SU-DHL-6 (cell line): ENCODE results near the gene PHF13.
A peak's percentile ranks its signal among the peaks of the same experiment; 100 is the strongest.

Experiments
- H2AFZ ChIP-seq: fragments of 200-600 bp; sonication (generic); 2 replicates; pipeline ENCODE4 v1.6.1; 2014; ENCODE audit warnings: low read depth, mild to moderate bottlenecking, moderate library complexity, mixed read lengths, antibody characterized with exemption, low read length; ENCODE audit not compliant: severe bottlenecking
- H3F3A ChIP-seq: fragments of 200-600 bp; shearing (Covaris generic); 2 replicates; pipeline ENCODE4 v1.6.0; 2016; ENCODE audit warnings: antibody characterized with exemption, mild to moderate bottlenecking; ENCODE audit not compliant: insufficient read depth
- H3K27ac ChIP-seq: fragments of 200-600 bp; sonication (generic); 2 replicates; pipeline ENCODE4 v1.5.1; 2016; ENCODE audit warnings: low read depth, mild to moderate bottlenecking, low read length, moderate library complexity, mixed read lengths
- H3K27me3 ChIP-seq: fragments of 200-600 bp; sonication (generic), shearing (Covaris generic); 2 replicates; pipeline ENCODE4 v1.6.0; 2014; ENCODE audit warnings: mild to moderate bottlenecking, low read length
- H3K36me3 ChIP-seq: fragments of 200-600 bp; sonication (generic); 2 replicates; pipeline ENCODE4 v1.6.1; 2014; ENCODE audit warnings: mild to moderate bottlenecking, low read length, mixed read lengths
- H3K4me2 ChIP-seq: fragments of 300-600, 200-600 bp; shearing (Covaris generic), sonication (generic); 2 replicates; pipeline ENCODE4 v1.6.0; 2014; ENCODE audit warnings: low read length, low read depth, mild to moderate bottlenecking; ENCODE audit not compliant: poor library complexity, severe bottlenecking
- H3K4me3 ChIP-seq: fragments of 200-600 bp; sonication (generic); 2 replicates; pipeline ENCODE4 v1.5.1; 2014; ENCODE audit warnings: antibody characterized with exemption, low read length, mild to moderate bottlenecking, mixed read lengths; ENCODE audit not compliant: insufficient read depth, poor library complexity, severe bottlenecking
- H3K79me2 ChIP-seq: fragments of 200-600 bp; sonication (generic); 2 replicates; pipeline ENCODE4 v1.6.1; 2014; ENCODE audit warnings: mild to moderate bottlenecking, low read length, moderate library complexity; ENCODE audit not compliant: insufficient read depth
- H3K9ac ChIP-seq: fragments of 200-600 bp; sonication (generic); 2 replicates; pipeline ENCODE4 v1.7.0; 2014; ENCODE audit warnings: mild to moderate bottlenecking, low read length
- H3K9me2 ChIP-seq: fragments of 200-600 bp; sonication (generic); replicated peaks from 2 replicates; pipeline ENCODE4 v1.6.1; 2014; ENCODE audit warnings: low read length; ENCODE audit not compliant: insufficient read depth
- H3K9me3 ChIP-seq: fragments of 200-600 bp; sonication (generic); 2 replicates; pipeline ENCODE4 v1.6.1; 2014; ENCODE audit warnings: low read length, mixed read lengths; ENCODE audit not compliant: insufficient read depth
- H4K20me1 ChIP-seq: fragments of 200-600 bp; sonication (generic); 2 replicates; pipeline ENCODE4 v1.6.1; 2014; ENCODE audit warnings: low read depth, mild to moderate bottlenecking, antibody characterized with exemption, low read length, moderate library complexity, mixed read lengths
- CTCF ChIP-seq: fragments of 200-600 bp; sonication (generic); IDR thresholded peaks from one replicate; pipeline ENCODE4 v1.5.1; 2017; ENCODE audit warnings: antibody characterized with exemption, mild to moderate bottlenecking, low read length, moderate library complexity; ENCODE audit not compliant: insufficient read depth, poor library complexity, severe bottlenecking
- EZH2phosphoT487 ChIP-seq: fragments of 200-600 bp; sonication (generic), shearing (Covaris generic); conservative IDR thresholded peaks from 2 replicates; pipeline ENCODE4 v1.6.1; 2018; ENCODE audit warnings: mild to moderate bottlenecking, antibody characterized with exemption, low read length, moderate library complexity, mixed read lengths

PHF13 gene

DNA sequence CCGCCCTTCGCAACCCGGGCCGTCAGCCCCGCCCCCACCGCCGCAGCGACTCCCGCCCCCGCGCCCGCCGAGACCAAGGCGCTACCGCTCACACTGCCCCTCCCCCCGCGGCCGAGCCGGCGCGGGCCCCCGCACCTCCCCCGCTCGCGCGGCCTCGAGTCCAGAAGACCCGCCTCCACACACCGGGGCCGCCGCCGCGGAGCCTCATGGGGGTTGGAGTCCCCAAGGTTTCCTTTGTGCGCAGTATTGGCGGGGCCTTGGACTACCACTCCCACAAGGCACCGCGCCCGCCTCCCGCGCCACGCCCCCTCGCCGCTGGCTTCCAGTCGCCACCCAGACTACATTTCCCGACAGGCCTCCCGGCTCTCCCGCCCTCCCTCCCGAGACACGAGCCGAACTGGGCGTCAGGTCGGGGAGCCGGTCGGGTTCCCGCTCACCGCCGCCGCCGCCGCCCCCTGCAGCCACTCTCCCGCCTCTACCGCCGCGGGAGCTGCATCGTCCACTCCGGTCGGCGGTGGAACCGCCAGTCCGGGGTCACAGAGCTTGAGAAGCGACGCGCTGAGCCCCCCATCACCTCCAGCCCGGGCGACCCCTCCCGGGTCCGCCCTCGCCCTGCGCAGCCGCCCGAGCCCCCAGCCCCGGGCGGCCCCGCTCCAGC is at the start of gene PHF13:
PHF13 (plus strand) TSS at position 371 of the 658 bp plus-strand sequence. CDS start 336 bp downstream, outside the sequence.
- Histone ChIP-seq H3K4me2 (peak within 1 kb of the TSS; percentile 86), H3K36me3 (no peaks in the 10 kb centered on the region), H3K27ac (peak within 1 kb of the TSS; percentile 65), H2AFZ (peak within 1 kb of the TSS; percentile 90), H3F3A (0 out of 2 replicates have a peak, but pooled peaks cover 6% of the 10 kb centered on the region), H3K9me3 (no peaks in the 10 kb centered on the region), H3K79me2 (peaks cover 25% of the 10 kb centered on the region), H4K20me1 (no peaks in the 10 kb centered on the region), H3K27me3 (no peaks in the 10 kb centered on the region), H3K4me3 (peak within 1 kb of the TSS; percentile 93), H3K9ac (peak within 1 kb of the TSS; percentile 99), H3K9me2 (no peaks in the 10 kb centered on the region)
- TF ChIP-seq CTCF (no peak), EZH2phosphoT487 (no peak)

- Histone ChIP-seq H4K20me1 (no peaks in the 10 kb centered on the region), H3K9ac (no peak overlapping the region), H3F3A (no peaks in the 10 kb centered on the region), H3K27me3 (no peaks in the 10 kb centered on the region), H3K9me2 (no peaks in the 10 kb centered on the region), H3K36me3 (no peaks in the 10 kb centered on the region), H3K27ac (no peak overlapping the region), H3K4me2 (no peak overlapping the region), H2AFZ (no peak overlapping the region), H3K9me3 (no peaks in the 10 kb centered on the region), H3K4me3 (no peak overlapping the region), H3K79me2 (no peaks in the 10 kb centered on the region)
- TF ChIP-seq EZH2phosphoT487 = no peak
- no peak for TF ChIP-seq CTCF
These were observed 44.5 kb upstream of the PHF13 start for GRCh38 chr1:6569033-6569432.

GRCh38 chr1:6570100-6570499 is 43.4 kb upstream of the PHF13 start:
- Histone ChIP-seq H3K9me2 (no peaks in the 10 kb centered on the region), H3K4me2 (no peak overlapping the region), H4K20me1 (no peaks in the 10 kb centered on the region), H2AFZ (no peak overlapping the region), H3K27ac (no peak overlapping the region), H3K4me3 (no peak overlapping the region), H3K27me3 (no peaks in the 10 kb centered on the region), H3K9ac (no peak overlapping the region), H3F3A (no peaks in the 10 kb centered on the region), H3K36me3 (no peaks in the 10 kb centered on the region), H3K79me2 (no peaks in the 10 kb centered on the region), H3K9me3 (no peaks in the 10 kb centered on the region)
- TF ChIP-seq EZH2phosphoT487 (no peak), CTCF (no peak)
